Rectal smooth muscle tissue (tissue), 1 donor: Measurements from ENCODE around the gene NECAB3.
"Not testable (repeated sequence)": the region's sequence is repeated elsewhere in the genome, so short reads cannot be mapped to it uniquely, and the experiment has no call there.

ENCODE experiments used
- H3K27ac ChIP-seq: one replicate; pipeline ENCODE4 v1.7.0; 2013; ENCODE audit warnings: low read depth, low read length, inconsistent platforms
- H3K27me3 ChIP-seq: one replicate; pipeline ENCODE4 v1.7.0; 2013; ENCODE audit warnings: low read length; ENCODE audit not compliant: control insufficient read depth, insufficient read depth
- H3K36me3 ChIP-seq: one replicate; pipeline ENCODE4 v1.7.0; 2013; ENCODE audit warnings: low read length; ENCODE audit not compliant: control insufficient read depth, insufficient read depth
- H3K4me1 ChIP-seq: one replicate; pipeline ENCODE4 v1.7.0; 2013; ENCODE audit warnings: low read length; ENCODE audit not compliant: control insufficient read depth, insufficient read depth
- H3K4me3 ChIP-seq: one replicate; pipeline ENCODE4 v1.7.0; 2013; ENCODE audit warnings: low read length
- H3K9ac ChIP-seq: one replicate; pipeline ENCODE4 v1.7.0; 2013; ENCODE audit warnings: low read length

NECAB3 gene

DNA sequence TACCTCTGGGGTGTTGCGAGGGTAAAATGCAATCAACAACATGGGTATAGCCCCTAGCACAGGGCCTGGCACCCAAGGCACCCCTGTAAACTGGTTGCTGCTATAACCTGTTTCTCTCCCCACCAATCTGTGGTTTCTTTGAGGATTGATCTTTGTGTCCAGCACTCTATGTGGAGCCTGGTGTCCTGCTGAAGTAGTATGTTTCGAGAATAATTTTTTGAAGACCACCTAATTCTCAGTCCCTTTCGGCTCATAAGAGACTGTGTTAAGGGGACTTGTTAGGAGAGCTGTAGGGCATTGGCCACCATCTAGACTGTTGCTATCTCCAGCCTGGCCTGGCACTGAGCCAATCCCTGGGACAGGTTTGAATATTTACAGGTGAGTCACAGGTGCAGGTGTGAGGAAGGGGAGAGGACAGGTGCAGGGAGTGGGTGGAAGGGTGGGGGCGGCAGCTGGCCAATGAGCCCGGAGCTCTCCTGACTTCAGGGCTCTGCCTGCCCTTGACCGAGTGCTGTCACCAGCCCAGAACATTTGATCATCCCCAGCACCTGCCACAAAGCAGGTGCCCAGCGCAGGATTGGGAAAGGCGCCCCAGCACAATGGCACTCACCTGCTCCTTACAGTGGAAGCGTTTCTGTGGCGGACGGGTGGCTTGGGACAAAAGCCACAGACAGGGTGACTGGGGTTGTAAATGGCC lies 20.2 kb downstream of the NECAB3 start:
- peaks cover 10% of the 10 kb centered on the region for H3K4me1 ChIP-seq
- peaks cover 9% of the 10 kb centered on the region for H3K36me3 ChIP-seq
- no peaks in the 10 kb centered on the region for H3K27me3 ChIP-seq
- no peak overlapping the region for H3K27ac ChIP-seq
- no peak overlapping the region for H3K9ac ChIP-seq
- peak overlapping the region; percentile 49 for H3K4me3 ChIP-seq

DNA sequence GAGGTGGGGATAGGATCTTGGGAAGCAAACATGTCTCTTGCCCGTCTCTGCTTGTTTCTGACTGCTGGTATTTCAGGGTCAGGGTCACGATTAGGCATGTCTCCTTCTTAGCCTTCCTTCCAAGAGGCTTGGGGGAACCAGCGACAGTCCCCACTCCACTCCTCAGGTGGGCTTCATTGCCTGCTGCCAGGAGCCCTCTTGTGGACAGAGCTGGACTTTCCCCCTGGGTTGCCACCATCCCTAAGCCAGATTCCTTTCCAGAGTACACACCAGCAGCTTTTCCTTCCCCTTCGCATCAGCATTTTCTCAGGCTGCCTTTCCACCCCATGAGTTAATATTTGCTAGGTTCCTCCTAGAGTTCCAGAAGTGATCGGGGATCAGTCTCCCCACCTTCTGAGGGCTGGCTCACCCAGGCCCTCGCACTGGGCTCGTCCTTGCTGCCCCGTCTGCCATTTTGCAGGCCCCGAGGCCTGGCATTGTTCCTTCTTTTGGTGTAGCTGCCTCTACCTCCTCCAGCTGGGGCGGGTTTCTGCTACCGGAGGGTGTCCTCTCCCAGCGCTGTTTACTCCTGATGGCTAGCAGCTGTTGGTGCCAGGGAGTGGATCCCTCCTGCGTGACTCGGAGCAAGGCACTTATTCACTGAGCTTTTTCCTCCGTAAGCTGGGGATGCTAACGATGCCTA lies 20.9 kb downstream of the NECAB3 start:
- Histone ChIP-seq H3K9ac (no peak overlapping the region), H3K4me3 (peak overlapping the region; percentile 49), H3K27ac (no peak overlapping the region), H3K27me3 (no peaks in the 10 kb centered on the region), H3K36me3 (peaks cover 6% of the 10 kb centered on the region), H3K4me1 (peaks cover 14% of the 10 kb centered on the region)

DNA sequence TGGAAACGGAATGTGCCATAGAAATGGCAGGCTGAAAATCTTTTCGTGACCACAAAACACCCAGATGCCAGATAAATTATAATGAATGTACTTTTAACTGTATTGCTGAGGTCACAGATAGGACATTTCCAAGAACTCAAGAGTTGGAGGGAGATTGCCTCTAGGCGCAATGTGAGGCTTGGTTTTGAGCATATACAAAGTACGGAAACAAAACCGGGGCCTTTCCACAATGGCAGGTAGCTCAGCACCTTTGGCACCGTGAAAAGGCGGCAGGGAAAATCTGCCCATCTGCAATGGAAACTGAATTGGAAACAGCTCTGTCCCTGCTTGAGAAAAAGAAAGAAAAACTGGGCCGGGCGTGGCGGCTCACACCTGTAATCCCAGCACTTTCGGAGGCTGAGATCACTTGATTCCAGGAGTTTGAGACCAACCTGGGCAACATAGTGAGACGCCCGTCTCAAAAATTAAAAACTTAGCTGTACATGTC lies 22.6 kb downstream of the NECAB3 start:
- Histone ChIP-seq H3K4me3 (no peak overlapping the region), H3K9ac (no peak overlapping the region), H3K27me3 (no peaks in the 10 kb centered on the region), H3K4me1 (peaks cover 21% of the 10 kb centered on the region), H3K27ac (no peak overlapping the region), H3K36me3 (no peaks in the 10 kb centered on the region)

DNA sequence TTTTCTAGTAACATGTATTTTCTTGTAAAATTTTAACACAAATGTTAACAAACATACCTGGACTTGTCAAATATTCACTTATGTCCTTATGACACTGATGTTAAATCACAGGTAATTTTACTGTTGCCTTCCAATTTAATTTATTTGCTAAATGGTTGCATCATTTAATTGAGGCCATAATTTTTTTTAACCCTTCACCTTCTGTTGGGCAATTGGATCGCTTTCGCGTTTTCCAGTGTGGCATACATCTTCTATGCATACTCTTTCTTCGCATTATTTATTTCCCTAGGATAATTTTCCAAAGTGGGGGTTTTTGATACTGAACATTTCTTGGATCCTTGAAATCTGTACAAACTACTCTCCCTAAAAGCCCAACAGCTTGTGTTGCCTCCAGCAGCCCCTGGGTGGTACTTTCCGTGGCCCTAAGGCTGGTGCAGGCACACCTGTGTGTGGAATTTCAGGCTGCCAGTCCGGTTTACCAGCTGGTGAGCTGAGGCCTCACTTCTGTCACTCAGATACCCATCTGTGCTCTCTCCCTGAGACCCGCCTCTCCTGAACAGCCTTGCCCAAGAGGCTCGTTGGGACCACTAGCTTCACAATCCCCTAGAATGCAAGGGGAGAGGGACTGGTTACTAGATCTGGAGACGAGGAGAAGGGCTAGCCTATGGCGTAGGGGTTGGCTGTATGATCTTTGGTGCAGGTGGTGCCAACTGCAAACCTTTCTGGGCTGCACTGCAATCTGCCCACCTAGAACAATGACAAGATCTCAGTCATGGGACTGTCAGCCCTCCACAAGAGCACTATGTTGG lies 23.3 kb downstream of the NECAB3 start:
- Histone ChIP-seq H3K4me3 (no peak overlapping the region), H3K9ac (no peak overlapping the region), H3K36me3 (no peaks in the 10 kb centered on the region), H3K27me3 (no peaks in the 10 kb centered on the region), H3K27ac (no peak overlapping the region), H3K4me1 (peaks cover 21% of the 10 kb centered on the region)

DNA sequence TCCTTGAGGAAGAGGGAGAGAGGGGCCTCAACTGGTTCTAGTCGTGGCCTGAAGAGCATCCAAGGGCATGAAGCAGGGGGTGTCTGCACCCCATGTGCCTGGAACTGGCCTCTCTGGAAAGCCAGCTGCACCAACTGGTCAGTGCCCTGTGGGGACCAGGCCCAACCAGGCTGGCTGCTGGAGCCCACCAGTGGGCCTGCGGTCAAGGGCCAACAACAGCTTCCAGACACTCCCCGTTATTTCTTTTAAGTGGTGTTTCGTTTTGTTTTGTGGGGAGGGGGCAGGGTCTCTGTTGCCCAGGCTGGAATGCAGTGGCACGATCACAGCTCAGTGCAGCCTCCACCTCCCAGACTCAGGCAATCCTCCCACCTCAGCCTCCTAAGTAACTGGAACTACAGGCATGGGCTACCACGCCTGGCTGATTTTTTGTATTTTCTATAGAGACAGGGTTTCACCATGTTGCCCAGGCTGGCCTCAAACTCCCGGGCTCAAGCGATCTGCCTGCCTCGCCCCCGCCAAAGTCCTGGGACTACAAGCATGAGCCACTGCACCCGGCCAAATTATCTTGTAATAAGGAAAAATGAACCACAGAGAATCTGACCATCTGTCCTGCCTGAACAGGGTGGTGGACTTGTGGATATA lies 24.0 kb downstream of the NECAB3 start:
- Histone ChIP-seq H3K27ac (no peak overlapping the region), H3K4me3 (no peak overlapping the region), H3K9ac (no peak overlapping the region), H3K4me1 (peaks cover 21% of the 10 kb centered on the region), H3K27me3 (no peaks in the 10 kb centered on the region), H3K36me3 (no peaks in the 10 kb centered on the region)

DNA sequence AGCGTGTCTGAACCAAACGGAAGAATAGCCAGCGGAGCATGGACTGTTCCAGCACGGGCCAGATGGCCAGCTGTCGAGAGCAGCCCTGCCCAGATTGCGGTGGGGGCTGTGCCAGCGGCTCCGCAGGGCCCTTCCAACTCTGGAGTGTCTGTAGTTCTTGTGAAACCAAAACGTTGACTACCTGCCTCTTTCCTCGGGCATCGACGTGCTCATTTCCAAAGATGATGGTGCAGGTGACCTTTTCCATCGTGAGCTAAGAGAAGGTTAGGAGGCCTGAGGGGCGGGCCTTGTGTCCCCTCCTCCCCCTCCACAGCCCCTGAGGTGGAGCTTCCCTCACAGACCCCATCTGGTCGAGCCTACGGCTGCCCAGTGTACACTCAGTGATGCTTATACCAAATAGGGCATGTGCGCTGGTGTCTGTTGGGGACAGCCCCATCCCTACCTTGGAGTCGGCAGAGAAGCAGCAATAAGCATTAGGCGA lies 25.0 kb downstream of the NECAB3 start:
- Histone ChIP-seq H3K27ac (no peak overlapping the region), H3K4me1 (peaks cover 21% of the 10 kb centered on the region), H3K27me3 (no peaks in the 10 kb centered on the region), H3K4me3 (no peak overlapping the region), H3K36me3 (peaks cover 6% of the 10 kb centered on the region), H3K9ac (no peak overlapping the region)

DNA sequence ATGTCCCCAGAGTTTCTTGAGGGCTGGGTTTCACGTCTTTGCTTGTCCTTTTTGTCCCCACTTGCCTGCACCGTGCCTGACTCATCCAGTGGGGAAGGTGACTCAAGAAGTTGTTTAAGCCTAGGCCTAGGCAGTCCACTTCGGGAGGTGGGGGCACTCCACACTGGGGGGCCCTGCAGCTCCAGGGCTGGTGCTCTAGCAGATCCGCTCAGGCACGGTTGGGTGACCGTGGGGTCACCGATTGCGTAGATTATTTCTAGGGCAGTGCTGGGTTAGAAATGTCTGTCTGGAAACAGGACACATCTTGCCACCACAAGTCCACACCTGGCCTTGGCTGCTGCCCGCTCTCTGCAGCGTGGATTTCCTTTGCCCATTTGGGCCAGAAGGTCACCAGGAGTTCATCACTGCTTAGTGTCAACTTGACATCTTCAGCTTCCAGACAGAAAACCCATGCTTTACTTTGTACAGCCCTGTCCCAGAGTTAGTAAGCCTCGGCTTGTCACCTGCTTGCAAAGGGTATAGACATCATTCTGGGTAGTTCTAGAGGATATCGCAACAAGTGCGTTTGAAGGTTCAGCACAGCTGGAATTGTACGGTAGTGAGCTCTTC lies 25.7 kb downstream of the NECAB3 start:
- Histone ChIP-seq H3K4me1 (peaks cover 18% of the 10 kb centered on the region), H3K9ac (no peak overlapping the region), H3K4me3 (no peak overlapping the region), H3K36me3 (peaks cover 8% of the 10 kb centered on the region), H3K27me3 (no peaks in the 10 kb centered on the region), H3K27ac (no peak overlapping the region)

DNA sequence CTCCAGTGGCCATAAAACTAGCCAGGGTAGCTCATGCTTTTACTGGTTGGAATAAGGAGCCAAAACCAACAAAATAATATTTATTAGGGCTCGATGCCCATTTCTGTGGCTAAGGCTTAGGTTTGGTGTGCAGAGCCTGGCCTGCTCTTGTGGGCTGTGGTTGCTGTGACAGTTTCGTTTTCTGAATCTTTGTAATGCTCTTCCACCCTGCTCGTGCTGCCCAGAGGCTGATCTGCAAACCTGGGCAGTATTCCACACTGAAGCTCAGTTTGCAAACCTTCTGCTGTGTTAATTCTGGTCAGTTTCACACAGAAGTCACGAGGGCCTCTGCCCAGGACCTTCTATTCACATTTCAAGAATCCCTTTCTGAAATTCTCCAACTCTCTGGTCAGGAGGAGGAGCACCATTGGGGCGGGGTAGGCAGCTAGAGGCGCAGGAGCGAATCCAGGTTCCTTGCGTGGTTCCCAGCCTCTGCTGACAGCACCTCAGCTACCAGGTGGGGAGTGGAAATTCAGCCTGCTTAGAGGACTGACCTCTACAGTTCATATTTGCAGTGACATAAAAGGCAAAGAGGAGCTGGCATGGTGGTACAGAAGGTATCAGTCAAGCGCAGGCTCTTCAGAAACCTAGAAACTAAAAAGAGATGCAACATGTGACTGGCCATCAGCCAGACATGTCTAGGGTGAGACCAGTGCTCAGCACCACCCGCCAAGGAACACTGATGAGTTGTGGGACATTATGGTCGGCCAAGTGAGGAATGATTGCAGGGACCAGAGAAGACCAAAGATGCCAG lies 26.4 kb downstream of the NECAB3 start:
- peaks cover 8% of the 10 kb centered on the region for H3K36me3 ChIP-seq
- no peaks in the 10 kb centered on the region for H3K27me3 ChIP-seq
- H3K9ac ChIP-seq = no peak overlapping the region
- H3K4me1 ChIP-seq = peaks cover 13% of the 10 kb centered on the region
- H3K27ac ChIP-seq = peak overlapping the region; percentile 20
- no peak overlapping the region for H3K4me3 ChIP-seq

DNA sequence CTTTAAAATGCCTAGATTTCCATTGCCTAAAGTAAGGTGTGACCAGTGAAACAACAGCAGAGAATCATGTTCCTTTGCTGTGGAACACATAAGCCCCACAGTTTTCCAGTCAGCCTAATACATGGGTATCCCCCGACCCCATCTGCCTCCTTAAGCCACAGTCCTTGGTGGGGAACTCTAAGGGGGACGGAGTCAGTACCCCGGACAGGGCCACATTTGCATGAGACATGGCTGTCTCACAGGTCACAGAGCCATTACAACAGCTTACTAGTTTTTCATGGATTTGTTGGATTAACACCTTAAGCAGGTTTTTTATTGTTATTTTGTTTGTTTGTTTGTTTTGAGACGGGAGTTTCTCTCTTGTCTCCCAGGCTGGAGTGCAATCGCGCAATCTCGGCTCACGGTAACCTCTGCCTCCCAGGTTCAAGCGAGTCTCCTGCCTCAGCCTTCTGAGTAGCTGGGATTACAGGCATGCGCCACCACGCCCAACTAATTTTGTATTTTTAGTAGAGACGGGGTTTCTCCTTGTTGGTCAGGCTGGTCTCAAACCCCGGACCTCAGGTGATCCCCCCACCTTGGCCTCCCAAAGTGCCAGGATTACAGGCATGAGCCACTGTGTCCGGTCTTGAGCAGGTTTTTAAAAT lies 27.1 kb downstream of the NECAB3 start:
- not testable (repeated sequence) for H3K27ac ChIP-seq, H3K9ac ChIP-seq, H3K27me3 ChIP-seq, H3K36me3 ChIP-seq, H3K4me3 ChIP-seq
- H3K4me1 ChIP-seq = peaks cover 13% of the 10 kb centered on the region

DNA sequence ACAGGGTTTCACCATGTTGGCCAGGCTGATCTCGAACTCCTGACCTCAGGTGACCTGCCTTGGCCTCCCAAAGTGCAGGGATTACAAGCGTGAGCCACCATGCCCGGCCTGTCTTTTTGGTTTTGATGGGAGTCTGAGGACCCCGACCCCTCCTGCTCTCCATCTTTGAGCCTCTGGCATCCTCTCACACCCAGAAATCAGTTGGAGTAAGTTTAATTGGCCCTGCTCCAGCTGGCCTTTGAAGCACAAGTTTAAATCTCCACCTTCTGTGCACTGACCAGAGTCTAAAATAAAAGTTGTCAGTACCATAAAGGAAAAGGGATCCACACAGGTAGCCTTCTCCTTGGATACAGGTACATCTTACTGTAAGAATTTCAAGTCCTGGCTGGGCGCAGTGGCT lies 28.0 kb downstream of the NECAB3 start:
- H3K9ac ChIP-seq = no peak overlapping the region
- no peak overlapping the region for H3K27ac ChIP-seq
- H3K27me3 ChIP-seq = no peaks in the 10 kb centered on the region
- H3K4me1 ChIP-seq = peaks cover 13% of the 10 kb centered on the region
- H3K4me3 ChIP-seq = no peak overlapping the region
- H3K36me3 ChIP-seq = peaks cover 10% of the 10 kb centered on the region

DNA sequence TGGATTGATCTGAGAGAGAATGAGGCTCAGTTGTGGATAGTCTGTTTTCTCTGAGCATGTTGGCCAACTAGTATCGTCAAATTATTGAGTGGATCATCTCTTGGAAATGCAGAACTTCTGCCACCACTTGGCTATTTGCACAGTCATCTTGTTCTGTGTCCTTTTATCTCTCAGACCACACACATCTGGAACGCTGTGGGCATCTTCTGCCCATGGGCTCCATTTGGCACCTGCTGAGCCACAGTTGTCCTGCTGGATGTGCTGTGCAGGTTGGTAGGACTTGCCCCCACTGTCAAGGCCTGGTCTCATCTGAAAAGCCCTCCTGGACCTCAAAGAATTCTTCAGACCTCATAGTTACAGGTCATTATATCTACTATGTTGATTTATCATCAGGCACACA lies 28.8 kb downstream of the NECAB3 start:
- Histone ChIP-seq H3K9ac (no peak overlapping the region), H3K27me3 (no peaks in the 10 kb centered on the region), H3K4me3 (no peak overlapping the region), H3K4me1 (peaks cover 13% of the 10 kb centered on the region), H3K27ac (no peak overlapping the region), H3K36me3 (peaks cover 10% of the 10 kb centered on the region)
